Sigmoid colon (tissue), 4 donors: ENCODE measurements around the gene NACC2.

Experiments
- POLR2A ChIP-seq, 2 donors: fragments of 450-650 bp; IDR thresholded peaks; one replicate each; pipeline ENCODE4 v1.6.1; 2016; ENCODE audit warnings: antibody characterized with exemption in 2 of 2, mild to moderate bottlenecking in 2 of 2, moderate library complexity in 2 of 2
- POLR2AphosphoS5 ChIP-seq, 4 donors: sonication (generic); formaldehyde crosslinking; IDR thresholded peaks; one replicate each; pipeline ENCODE4 v1.6.1; 2017; ENCODE audit warnings: antibody characterized with exemption in 4 of 4
- TF ChIP-seq, protein P1 (sequence below), 4 experiments: fragments of 450-650 bp in 3 of 4; fragments of 200-600 bp in 1 of 4; IDR thresholded peaks; one replicate each; pipeline ENCODE4 v1.5.1; 2016 to 2019; ENCODE audit warnings: antibody characterized with exemption in 4 of 4, mild to moderate bottlenecking in 3 of 4, moderate library complexity in 2 of 4

DNA sequence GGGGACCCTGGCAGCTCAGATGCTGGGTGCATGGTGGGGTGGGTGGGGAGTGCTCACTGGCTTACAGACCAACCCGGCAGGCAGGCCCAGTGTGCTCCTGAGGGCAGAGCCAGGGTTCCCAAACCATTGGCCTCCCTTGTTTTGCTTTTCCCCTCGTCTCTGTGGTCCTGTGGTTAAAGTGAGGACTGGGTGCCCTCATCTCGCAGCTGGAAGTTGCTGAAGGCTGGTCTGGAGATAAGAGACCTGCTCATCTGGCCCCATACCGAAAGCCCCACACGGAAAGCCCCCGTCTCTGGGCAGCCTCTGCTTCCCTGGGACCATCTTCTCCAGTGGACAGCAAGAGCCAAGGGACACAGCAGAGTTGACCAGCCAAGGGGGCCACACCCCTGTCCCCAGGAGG lies 9.8 kb upstream of the NACC2 start:
- TF ChIP-seq, protein P1, sequence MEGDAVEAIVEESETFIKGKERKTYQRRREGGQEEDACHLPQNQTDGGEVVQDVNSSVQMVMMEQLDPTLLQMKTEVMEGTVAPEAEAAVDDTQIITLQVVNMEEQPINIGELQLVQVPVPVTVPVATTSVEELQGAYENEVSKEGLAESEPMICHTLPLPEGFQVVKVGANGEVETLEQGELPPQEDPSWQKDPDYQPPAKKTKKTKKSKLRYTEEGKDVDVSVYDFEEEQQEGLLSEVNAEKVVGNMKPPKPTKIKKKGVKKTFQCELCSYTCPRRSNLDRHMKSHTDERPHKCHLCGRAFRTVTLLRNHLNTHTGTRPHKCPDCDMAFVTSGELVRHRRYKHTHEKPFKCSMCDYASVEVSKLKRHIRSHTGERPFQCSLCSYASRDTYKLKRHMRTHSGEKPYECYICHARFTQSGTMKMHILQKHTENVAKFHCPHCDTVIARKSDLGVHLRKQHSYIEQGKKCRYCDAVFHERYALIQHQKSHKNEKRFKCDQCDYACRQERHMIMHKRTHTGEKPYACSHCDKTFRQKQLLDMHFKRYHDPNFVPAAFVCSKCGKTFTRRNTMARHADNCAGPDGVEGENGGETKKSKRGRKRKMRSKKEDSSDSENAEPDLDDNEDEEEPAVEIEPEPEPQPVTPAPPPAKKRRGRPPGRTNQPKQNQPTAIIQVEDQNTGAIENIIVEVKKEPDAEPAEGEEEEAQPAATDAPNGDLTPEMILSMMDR (IDR thresholded peaks at IDR 0.05): no peak
- no peak for TF ChIP-seq POLR2A (IDR thresholded peaks at IDR 0.05)
- TF ChIP-seq POLR2AphosphoS5 (IDR thresholded peaks at IDR 0.05): no peak
